Subcutaneous abdominal adipose tissue (tissue), 5 donors: ENCODE measurements around the gene VGLL2.
A peak's percentile ranks its signal among the peaks of the same experiment; 100 is the strongest.

Experiments used
- H3K27ac ChIP-seq: one replicate; pipeline ENCODE4 v1.7.0; 2013; ENCODE audit warnings: low read depth, mild to moderate bottlenecking, inconsistent platforms, low read length, moderate library complexity
- H3K27me3 ChIP-seq, 5 donors: one replicate each; pipeline ENCODE4 v1.7.0; 2013; ENCODE audit warnings: low read length in 5 of 5, inconsistent platforms in 1 of 5; ENCODE audit not compliant: control insufficient read depth in 5 of 5, insufficient read depth in 4 of 5
- H3K36me3 ChIP-seq, 5 donors: one replicate each; pipeline ENCODE4 v1.7.0; 2013; ENCODE audit warnings: low read length in 5 of 5; ENCODE audit not compliant: control insufficient read depth in 5 of 5, insufficient read depth in 5 of 5
- H3K4me1 ChIP-seq, 5 donors: one replicate each; pipeline ENCODE4 v1.7.0; 2013; ENCODE audit warnings: low read length in 5 of 5, mild to moderate bottlenecking in 3 of 5, moderate library complexity in 1 of 5; ENCODE audit not compliant: control insufficient read depth in 5 of 5, insufficient read depth in 5 of 5
- H3K4me3 ChIP-seq, 5 donors: one replicate each; pipeline ENCODE4 v1.7.0; 2013; ENCODE audit warnings: low read length in 5 of 5, low read depth in 1 of 5
- H3K9ac ChIP-seq, 5 donors: one replicate each; pipeline ENCODE4 v1.7.0; 2013; ENCODE audit warnings: low read length in 5 of 5, mild to moderate bottlenecking in 4 of 5, moderate library complexity in 3 of 5
- H3K9me3 ChIP-seq, 5 donors: one replicate each; pipeline ENCODE4 v1.7.0; 2013; ENCODE audit warnings: low read length in 5 of 5; ENCODE audit not compliant: control insufficient read depth in 5 of 5
- donor health status: healthy.
- donor health status: healthy.
- donor health status: healthy.
- donor health status: healthy.
- donor health status: healthy.

Gene VGLL2

DNA sequence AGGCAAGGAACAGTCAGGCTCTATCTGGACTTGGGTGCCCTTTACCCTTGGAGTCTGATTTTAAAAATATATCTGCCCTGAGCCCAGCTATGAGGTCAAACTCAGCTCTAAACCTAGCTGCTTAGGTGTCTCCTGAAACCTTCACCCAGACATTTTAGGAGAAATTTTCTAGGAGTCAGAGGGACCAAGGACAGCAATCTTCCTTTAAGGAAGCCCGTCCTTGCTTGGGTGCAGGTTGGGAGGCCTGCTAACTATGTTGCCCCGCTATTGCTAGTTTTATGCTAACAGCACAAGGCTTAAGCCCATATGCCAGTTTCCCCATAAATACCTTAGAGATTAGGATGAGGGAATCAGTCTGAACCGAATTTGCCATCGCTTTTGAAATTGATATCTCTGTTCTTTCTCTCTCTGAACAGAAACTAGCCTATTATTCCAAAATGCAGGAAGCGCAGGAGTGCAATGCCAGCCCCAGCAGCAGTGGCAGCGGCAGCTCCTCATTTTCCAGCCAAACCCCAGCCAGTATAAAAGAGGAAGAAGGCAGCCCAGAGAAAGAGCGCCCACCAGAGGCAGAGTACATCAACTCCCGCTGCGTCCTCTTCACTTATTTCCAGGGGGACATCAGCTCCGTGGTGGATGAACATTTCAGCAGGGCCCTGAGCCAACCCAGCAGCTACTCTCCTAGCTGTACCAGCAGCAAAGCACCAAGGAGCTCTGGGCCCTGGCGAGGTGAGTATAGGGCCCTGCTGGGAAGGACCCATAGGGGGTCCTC lies 2.6 kb downstream of the VGLL2 start:
- no peaks in the 10 kb centered on the region for H3K9me3 ChIP-seq
- no peak overlapping the region for H3K4me3 ChIP-seq
- H3K9ac ChIP-seq, result no peak overlapping the region
- peaks cover 64 to 88% (median 85%) of the 10 kb centered on the region in 5 donors for H3K27me3 ChIP-seq
- no peak overlapping the region for H3K27ac ChIP-seq
- H3K36me3 ChIP-seq, result no peaks in the 10 kb centered on the region
- peaks cover 0 to 31% (median 26%) of the 10 kb centered on the region in 5 donors for H3K4me1 ChIP-seq

DNA sequence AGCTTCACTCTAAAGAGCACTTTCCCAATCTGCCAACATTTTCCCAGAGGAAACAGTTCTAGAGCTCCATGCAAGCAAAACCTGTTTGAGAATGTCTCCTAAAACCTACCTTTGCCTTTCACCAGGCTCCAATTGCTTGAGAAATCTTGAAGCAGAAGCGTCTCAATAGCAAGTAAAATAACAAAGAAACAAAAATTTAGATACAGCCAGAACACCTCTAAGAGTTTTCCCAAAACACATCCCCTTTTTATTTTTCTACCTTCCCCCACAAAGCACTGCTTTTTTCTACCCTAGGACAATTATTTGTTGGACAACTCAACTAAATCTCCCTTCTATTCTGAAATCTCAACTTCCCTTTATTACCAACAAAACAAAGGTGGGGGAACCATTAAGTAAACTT lies 3.6 kb downstream of the VGLL2 start:
- Histone ChIP-seq H3K4me3 (no peak overlapping the region), H3K27me3 (peaks cover 56 to 81% (median 76%) of the 10 kb centered on the region in 5 donors)

DNA sequence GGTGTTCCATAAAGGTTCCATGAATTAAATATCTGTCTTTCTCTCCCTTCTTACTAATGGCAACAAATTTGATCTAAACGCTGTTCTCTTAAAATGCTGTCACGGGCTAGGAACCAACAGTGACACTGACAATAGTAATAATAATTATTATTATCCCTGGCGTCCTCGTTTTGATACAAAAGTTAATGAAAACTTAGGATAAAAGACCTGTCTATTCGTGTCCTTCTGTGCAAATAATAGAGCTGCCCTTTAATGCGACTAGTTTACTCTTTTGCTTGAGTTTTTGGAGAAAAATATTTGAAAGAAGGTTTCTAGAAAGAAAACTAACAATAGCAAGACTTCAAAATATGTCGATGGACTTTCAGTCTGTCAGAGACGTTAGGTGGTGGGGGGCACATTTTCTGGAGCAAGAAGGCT lies 4.3 kb downstream of the VGLL2 start:
- Histone ChIP-seq H3K27me3 (peaks cover 55 to 80% (median 74%) of the 10 kb centered on the region in 5 donors), H3K9ac (no peak overlapping the region), H3K4me3 (peak overlapping the region in 1 of 5 donors; percentile 29), H3K9me3 (no peaks in the 10 kb centered on the region), H3K4me1 (peaks cover 0 to 26% (median 22%) of the 10 kb centered on the region in 5 donors), H3K36me3 (no peaks in the 10 kb centered on the region), H3K27ac (no peak overlapping the region)

More for the DNA sequence above, 3.6 kb downstream of the VGLL2 start:
- Histone ChIP-seq H3K9me3 (no peaks in the 10 kb centered on the region), H3K9ac (no peak overlapping the region), H3K36me3 (no peaks in the 10 kb centered on the region), H3K4me1 (peaks cover 0 to 31% (median 26%) of the 10 kb centered on the region in 5 donors), H3K27ac (no peak overlapping the region)

- Histone ChIP-seq H3K36me3 (no peaks in the 10 kb centered on the region), H3K4me3 (peak overlapping the region in 4 of 5 donors; percentile 19 to 44 (median 28)), H3K9ac (no peak overlapping the region), H3K27me3 (peaks cover 52 to 77% (median 75%) of the 10 kb centered on the region in 5 donors), H3K9me3 (no peaks in the 10 kb centered on the region), H3K27ac (no peak overlapping the region), H3K4me1 (peaks cover 0 to 20% (median 17%) of the 10 kb centered on the region in 5 donors)
These were observed 4.9 kb downstream of the VGLL2 start for GRCh38 chr6:117270055-117270842.

GRCh38 chr6:117270843-117271507 lies 5.6 kb downstream of the VGLL2 start:
- peaks cover 53 to 79% (median 76%) of the 10 kb centered on the region in 5 donors for H3K27me3 ChIP-seq
- H3K9ac ChIP-seq, result no peak overlapping the region
- H3K4me3 ChIP-seq, result peak overlapping the region in 1 of 5 donors; percentile 19
- no peak overlapping the region for H3K27ac ChIP-seq
- H3K4me1 ChIP-seq, result peaks cover 0 to 13% (median 10%) of the 10 kb centered on the region in 5 donors
- no peaks in the 10 kb centered on the region for H3K9me3 ChIP-seq
- H3K36me3 ChIP-seq, result no peaks in the 10 kb centered on the region

DNA sequence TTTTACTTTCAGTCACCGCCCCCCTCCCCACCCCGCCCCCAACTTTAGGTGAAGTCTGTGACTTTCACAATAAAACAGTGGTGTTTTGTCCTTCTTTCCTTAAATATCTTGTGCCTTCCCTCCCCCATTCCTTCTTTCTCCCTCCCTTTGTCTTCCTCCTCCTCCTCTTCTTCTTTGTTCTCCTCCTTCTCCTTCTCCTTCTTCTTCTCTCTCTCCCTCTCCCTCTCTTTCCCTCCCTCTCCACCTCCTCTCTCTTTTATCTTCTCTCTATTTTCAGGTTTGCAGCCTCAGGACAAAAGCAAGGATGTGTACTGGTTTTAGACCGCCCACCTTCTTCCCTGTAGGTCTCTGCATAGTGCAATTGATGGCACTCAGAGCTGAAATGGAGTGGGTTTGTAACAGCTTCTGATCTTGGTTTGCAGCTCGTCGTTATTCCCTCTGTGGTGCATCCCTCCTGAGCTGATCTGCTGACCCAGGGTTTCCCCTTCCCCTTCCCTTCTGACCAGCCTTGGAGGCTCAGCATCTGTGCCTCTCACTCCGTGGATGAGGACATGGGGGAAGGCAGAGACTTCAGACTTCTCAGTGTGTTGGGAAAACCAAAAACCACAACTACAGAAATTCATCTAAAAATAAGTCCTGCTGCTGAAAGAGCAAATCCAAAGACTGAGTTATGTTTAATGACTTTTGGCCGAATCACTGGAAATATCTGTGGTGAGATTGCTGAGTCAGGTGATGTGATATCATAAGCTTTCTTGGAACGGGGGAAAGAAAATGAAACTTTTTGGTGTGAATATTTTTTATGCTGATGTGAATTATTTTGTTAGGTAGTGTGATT lies 6.9 kb downstream of the VGLL2 start:
- no peak overlapping the region for H3K27ac ChIP-seq
- H3K4me1 ChIP-seq, result peaks cover 0 to 11% (median 8%) of the 10 kb centered on the region in 5 donors
- H3K9ac ChIP-seq, result no peak overlapping the region
- H3K27me3 ChIP-seq, result peaks cover 51 to 71% (median 69%) of the 10 kb centered on the region in 5 donors
- H3K9me3 ChIP-seq, result no peaks in the 10 kb centered on the region
- no peak overlapping the region for H3K4me3 ChIP-seq
- no peaks in the 10 kb centered on the region for H3K36me3 ChIP-seq

DNA sequence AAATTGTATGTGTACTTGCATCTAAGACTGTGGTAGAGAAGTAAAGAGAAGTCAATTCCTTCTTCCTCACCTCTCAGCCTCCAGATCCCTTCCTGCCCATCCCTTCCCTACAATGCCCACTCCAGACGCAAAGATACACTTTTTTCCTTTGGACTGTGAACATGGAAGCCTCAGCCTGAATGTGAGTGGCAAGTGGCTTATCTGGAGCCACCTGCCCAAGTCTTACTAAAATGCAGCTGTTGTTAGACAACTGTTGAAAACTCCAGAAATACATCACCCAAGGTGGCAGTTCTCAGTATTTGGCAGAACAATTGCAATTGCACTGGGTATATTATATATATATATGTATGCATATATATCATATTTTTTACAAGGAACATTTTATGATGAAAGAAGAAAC lies 7.5 kb downstream of the VGLL2 start:
- Histone ChIP-seq H3K36me3 (no peaks in the 10 kb centered on the region), H3K27ac (no peak overlapping the region), H3K4me3 (no peak overlapping the region)

DNA sequence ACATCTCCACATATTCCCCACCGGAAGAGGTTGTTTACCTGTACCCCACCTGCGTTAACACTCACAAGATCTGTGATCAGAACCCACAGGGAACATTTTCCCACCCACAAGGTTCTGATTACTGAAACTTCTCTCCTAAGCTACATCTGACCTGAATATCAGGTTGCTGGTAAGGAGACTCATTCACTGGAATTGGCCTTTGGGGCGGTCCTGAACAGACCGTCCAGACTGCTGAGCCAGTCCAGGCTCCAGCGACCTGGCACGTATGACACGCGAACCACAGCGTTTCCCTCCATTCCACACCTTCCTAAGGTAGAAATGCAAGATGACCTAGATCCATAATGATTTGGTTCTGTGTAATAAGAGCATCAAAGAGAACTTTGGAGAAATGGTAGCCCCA lies 9.8 kb downstream of the VGLL2 start:
- H3K9ac ChIP-seq, result no peak overlapping the region
- H3K4me1 ChIP-seq, result peaks cover 0 to 7% (median 3%) of the 10 kb centered on the region in 5 donors
- no peaks in the 10 kb centered on the region for H3K9me3 ChIP-seq
- peaks cover 30 to 43% (median 41%) of the 10 kb centered on the region in 5 donors for H3K27me3 ChIP-seq
- no peak overlapping the region for H3K4me3 ChIP-seq
- no peak overlapping the region for H3K27ac ChIP-seq
- H3K36me3 ChIP-seq, result no peaks in the 10 kb centered on the region

More for the DNA sequence above, 7.5 kb downstream of the VGLL2 start:
- Histone ChIP-seq H3K27me3 (peaks cover 46 to 64% (median 63%) of the 10 kb centered on the region in 5 donors), H3K4me1 (peaks cover 0 to 11% (median 8%) of the 10 kb centered on the region in 5 donors), H3K9me3 (no peaks in the 10 kb centered on the region), H3K9ac (no peak overlapping the region)

GRCh38 chr6:117275711-117276110 lies 10.4 kb downstream of the VGLL2 start:
- no peak overlapping the region for H3K4me3 ChIP-seq
- peaks cover 26 to 40% (median 37%) of the 10 kb centered on the region in 5 donors for H3K27me3 ChIP-seq
- no peak overlapping the region for H3K9ac ChIP-seq
- H3K36me3 ChIP-seq, result no peaks in the 10 kb centered on the region
- H3K4me1 ChIP-seq, result peaks cover 0 to 3% (median 0%) of the 10 kb centered on the region in 5 donors
- no peaks in the 10 kb centered on the region for H3K9me3 ChIP-seq
- no peak overlapping the region for H3K27ac ChIP-seq
